HG03442 (cell line): Measurements from ENCODE around the gene CWH43.
A peak's percentile ranks its signal among the peaks of the same experiment; 100 is the strongest.
"Not testable (repeated sequence)": the region's sequence is repeated elsewhere in the genome, so short reads cannot be mapped to it uniquely, and the experiment has no call there.

Experiments used
- ATAC-seq: cut with Tn5 transposase; IDR thresholded peaks from one replicate; pipeline ENCODE4 v1.9.1; 2021; ENCODE audit warnings: mild to moderate bottlenecking, moderate library complexity; ENCODE audit not compliant: unreplicated experiment

Gene CWH43

GRCh38 chr4:49096215-49096614, 110.1 kb downstream of the CWH43 start:
- not testable (repeated sequence) for ATAC-seq

DNA sequence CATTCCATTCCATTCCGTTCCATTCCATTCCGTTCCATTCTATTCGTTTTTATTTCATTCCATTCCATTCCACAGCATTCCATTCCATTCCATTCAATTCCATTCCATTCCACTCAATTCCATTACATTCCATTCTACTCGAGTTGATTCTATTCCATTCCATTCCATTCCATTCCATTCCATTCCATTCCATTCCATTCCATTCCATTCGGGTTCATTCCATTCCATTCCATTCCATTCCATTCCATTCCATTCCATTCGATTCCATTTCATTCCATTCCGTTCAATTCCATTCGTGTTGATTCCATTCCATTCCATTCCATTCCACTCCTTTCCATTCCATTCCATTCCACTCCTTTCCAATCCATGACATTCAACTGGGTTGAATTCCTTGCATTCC, 110.6 kb downstream of the CWH43 start:
- ATAC-seq = peak; percentile 26

DNA sequence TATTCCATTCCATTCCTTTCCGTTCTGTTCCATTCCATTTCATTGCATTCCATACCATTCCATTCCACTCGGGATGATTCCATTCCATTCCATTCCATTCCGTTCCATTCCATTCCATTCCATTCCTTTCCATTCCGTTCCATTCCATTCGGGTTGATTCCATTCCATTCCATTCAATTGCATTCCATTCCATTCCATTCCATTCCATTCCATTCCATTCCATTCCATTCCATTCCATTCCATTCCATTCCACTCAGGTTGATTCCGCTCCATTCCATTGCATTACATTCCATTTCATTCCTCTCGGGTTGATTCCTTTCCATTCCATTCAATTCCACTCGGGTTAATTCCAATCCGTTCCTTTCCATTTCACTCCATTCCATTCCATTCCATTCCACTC, 111.0 kb downstream of the CWH43 start:
- ATAC-seq = not testable (repeated sequence)

- not testable (repeated sequence) for ATAC-seq
These were observed 111.4 kb downstream of the CWH43 start for GRCh38 chr4:49097505-49097904.

- not testable (repeated sequence) for ATAC-seq
These were observed 112.1 kb downstream of the CWH43 start for GRCh38 chr4:49098034-49098759.

DNA sequence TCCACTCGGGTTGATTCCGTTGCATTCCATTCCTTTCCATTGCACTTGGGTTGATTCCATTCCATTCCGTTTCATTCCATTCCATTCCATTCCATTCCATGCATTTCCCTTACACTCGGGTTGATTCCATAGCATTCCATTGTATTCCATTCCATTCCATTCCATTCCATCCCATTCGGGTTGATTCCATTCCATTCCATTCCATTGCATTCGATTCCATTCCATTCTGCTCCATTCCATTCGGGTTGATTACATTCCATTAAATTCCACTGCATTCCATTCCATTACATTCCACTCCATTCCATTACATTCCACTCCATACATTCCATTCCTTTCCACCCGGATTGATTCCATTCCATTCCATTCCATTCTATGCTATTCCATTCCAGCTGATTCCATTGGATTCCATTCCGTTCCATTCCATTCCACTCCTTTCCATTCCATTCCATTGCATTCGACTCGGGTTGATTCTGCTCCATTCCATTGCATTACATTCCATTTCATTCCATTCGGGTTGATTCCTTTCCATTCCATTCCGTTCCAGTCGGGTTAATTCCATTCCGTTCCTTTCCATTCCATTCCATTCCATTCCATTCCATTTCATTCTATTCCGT, 113.9 kb downstream of the CWH43 start:
- not testable (repeated sequence) for ATAC-seq

GRCh38 chr4:49102344-49102898, 116.3 kb downstream of the CWH43 start:
- peak; percentile 31 for ATAC-seq

- not testable (repeated sequence) for ATAC-seq
These were observed 117.5 kb downstream of the CWH43 start for GRCh38 chr4:49103436-49104136.

- not testable (repeated sequence) for ATAC-seq
These were observed 118.3 kb downstream of the CWH43 start for GRCh38 chr4:49104231-49104930.

DNA sequence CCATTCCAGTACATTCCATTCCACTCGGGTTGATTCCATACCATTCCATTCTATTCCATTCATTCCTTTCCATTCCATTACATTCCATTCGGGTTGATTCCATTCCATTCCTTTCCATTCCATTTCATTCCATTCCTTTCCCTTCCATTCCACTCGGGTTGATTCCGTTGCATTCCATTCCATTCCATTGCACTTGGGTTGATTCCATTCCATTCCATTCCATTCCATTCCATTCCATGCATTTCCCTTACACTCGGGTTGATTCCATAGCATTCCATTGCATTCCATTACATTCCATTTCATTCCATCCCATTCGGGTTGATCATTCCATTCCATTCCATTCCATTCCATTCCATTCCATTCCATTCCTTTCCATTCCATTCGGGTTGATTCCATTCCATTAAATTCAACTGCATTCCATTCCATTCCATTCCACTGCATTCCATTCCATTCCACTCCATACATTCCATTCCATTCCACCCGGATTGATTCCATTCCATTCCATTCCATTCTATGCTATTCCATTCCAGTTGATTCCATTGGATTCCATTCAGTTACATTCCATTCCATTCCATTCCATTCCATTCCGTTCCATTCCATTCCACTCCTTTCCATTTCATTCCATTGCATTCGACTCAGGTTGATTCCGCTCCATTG, 119.3 kb downstream of the CWH43 start:
- ATAC-seq = not testable (repeated sequence)

- ATAC-seq = not testable (repeated sequence)
These were observed 121.2 kb downstream of the CWH43 start for GRCh38 chr4:49107262-49107661.

- ATAC-seq = peak; percentile 29
These were observed 122.3 kb downstream of the CWH43 start for GRCh38 chr4:49108183-49108978.

- peak; percentile 22 for ATAC-seq
These were observed 123.6 kb downstream of the CWH43 start for GRCh38 chr4:49109567-49110166.

DNA sequence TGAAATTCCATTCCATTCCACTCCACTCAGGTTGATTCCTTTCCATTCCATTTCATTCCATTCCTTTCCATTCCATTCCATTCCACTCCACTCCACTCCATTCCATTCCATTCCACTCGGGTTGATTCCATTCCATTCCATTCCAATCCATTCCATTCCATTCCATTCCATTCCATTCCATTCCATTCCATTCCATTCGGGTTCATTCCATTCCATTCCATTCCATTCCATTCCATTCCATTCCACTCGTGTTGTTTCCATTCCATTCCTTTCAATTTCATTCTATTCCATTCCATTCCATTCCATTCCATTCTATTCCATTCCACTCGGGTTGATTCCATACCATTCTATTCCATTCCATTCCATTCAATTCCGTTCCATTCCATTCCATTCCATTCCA, 124.5 kb downstream of the CWH43 start:
- peak; percentile 34 for ATAC-seq
